Natural killer cell (primary cell): Measurements from ENCODE around the gene TBC1D10B. TPM values are rescaled to one million over a fixed set of nuclear protein-coding genes. Genes with fewer than 3 reads are reported as not detected.
A peak's percentile ranks its signal among the peaks of the same experiment; 100 is the strongest.
"Not testable (repeated sequence)": the region's sequence is repeated elsewhere in the genome, so short reads cannot be mapped to it uniquely, and the experiment has no call there.

Source experiments
- ATAC-seq, 3 donors: fragments of 150-1000 bp in 2 of 3; fragments of 200-7000 bp in 1 of 3; cut with Tn5 transposase; 1 replicate in 1 of 3; 2 replicates in 2 of 3; pipeline ENCODE4 v1.10.0; 2021; ENCODE audit warnings: mild to moderate bottlenecking in 2 of 3, moderate library complexity in 2 of 3
- DNase-seq, 2 donors: peaks; one replicate each; pipeline versions ENCODE4 v3.0.0 to v3.0.0-alpha.2; 2013 to 2021; ENCODE audit warnings: mixed read lengths in 1 of 2
- H3K27ac ChIP-seq: one replicate; pipeline ENCODE4 v1.5.1; 2013; ENCODE audit warnings: mild to moderate bottlenecking, low read length
- H3K27me3 ChIP-seq: one replicate; pipeline ENCODE4 v1.6.1; 2013; ENCODE audit warnings: low read length; ENCODE audit not compliant: control insufficient read depth, insufficient read depth
- H3K36me3 ChIP-seq: one replicate; pipeline ENCODE4 v1.6.1; 2013; ENCODE audit warnings: low read length; ENCODE audit not compliant: control insufficient read depth, insufficient read depth
- H3K4me1 ChIP-seq: one replicate; pipeline ENCODE4 v1.6.1; 2013; ENCODE audit warnings: low read length; ENCODE audit not compliant: control insufficient read depth, insufficient read depth
- H3K4me3 ChIP-seq: one replicate; pipeline ENCODE4 v1.5.1; 2013; ENCODE audit warnings: low read length
- H3K9me3 ChIP-seq: one replicate; pipeline ENCODE4 v1.6.1; 2013; ENCODE audit warnings: low read length; ENCODE audit not compliant: control insufficient read depth, insufficient read depth
- H3K27ac Mint-ChIP-seq, 2 donors: one replicate each; pipeline ENCODE4 v1.8.0; 2022; ENCODE audit warnings: mild to moderate bottlenecking in 2 of 2, mixed read lengths in 2 of 2, moderate library complexity in 1 of 2
- H3K27me3 Mint-ChIP-seq, 2 donors: one replicate each; pipeline ENCODE4 v1.8.0; 2022; ENCODE audit warnings: low read depth in 2 of 2, mixed read lengths in 2 of 2
- H3K36me3 Mint-ChIP-seq: one replicate; pipeline ENCODE4 v1.8.0; 2022; ENCODE audit warnings: mixed read lengths
- H3K4me1 Mint-ChIP-seq, 2 donors: one replicate each; pipeline ENCODE4 v1.8.0; 2022; ENCODE audit warnings: mixed read lengths in 2 of 2
- H3K4me3 Mint-ChIP-seq: one replicate; pipeline ENCODE4 v1.8.0; 2022; ENCODE audit warnings: mild to moderate bottlenecking, moderate library complexity, mixed read lengths
- H3K9me3 Mint-ChIP-seq, 2 donors: one replicate each; pipeline ENCODE4 v1.8.0; 2022; ENCODE audit warnings: mixed read lengths in 2 of 2
- WGBS: methylation state at CpG from one replicate; pipeline ENCODE4 v1.1.7; 2013; ENCODE audit warnings: missing lambda C conversion rate; ENCODE audit not compliant: insufficient coverage; 5-methylcytosine and 5-hydroxymethylcytosine counted together
- intact Hi-C: fragments of 100-400 bp; cut with micrococcal nuclease; formaldehyde crosslinking; loops from one replicate; pipeline ENCODE4 v1.14.2; 2022
- total RNA-seq, 4 donors: library from RNA; stranded (reverse); fragments of 120-200 nt in 1 of 4; gene quantifications; one replicate each; pipeline versions ENCODE4 v1.2.3 to v1.2.4, GENCODE V29; 2013 to 2022
- TF ChIP-seq, protein P1 (sequence below): fragments of 200-600 bp; IDR thresholded peaks from one replicate; pipeline ENCODE4 v1.8.0; 2022; ENCODE audit warnings: antibody characterized with exemption

TBC1D10B gene
- total RNA-seq, 3 donors from 2014 or later (not counting 1 experiment from before 2014, with no cell fraction given), result 43.0 to 55.3 (median 50.2) TPM

DNA sequence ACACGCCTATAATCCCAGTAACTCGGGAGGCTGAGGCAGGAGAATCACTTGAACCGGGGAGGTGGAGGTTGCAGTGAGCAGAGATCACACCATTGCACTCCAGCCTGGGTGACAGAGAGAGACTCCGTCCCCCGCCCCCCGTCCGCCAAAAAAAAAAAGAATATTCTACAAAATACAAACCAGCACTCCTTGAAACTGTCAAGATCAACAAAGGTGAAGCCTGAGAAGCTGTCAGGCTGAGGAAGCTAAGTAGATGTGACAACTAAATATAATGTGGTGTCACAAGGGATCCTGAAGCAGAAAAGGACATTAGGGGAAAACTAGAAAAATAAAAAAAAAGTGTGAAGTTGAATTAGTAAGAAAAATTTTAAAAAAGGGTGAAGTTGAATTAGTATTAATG is 21.4 kb downstream of the TBC1D10B start:
- Mint-ChIP-seq H3K9me3 (no peaks in the 10 kb centered on the region), H3K4me1 (peaks cover 47 to 52% of the 10 kb centered on the region in 2 donors), H3K27ac (peak overlapping the region; percentile 88 to 94), H3K36me3 (no peaks in the 10 kb centered on the region), H3K27me3 (no peaks in the 10 kb centered on the region), H3K4me3 (peak overlapping the region; percentile 70)
- TF ChIP-seq, protein P1, sequence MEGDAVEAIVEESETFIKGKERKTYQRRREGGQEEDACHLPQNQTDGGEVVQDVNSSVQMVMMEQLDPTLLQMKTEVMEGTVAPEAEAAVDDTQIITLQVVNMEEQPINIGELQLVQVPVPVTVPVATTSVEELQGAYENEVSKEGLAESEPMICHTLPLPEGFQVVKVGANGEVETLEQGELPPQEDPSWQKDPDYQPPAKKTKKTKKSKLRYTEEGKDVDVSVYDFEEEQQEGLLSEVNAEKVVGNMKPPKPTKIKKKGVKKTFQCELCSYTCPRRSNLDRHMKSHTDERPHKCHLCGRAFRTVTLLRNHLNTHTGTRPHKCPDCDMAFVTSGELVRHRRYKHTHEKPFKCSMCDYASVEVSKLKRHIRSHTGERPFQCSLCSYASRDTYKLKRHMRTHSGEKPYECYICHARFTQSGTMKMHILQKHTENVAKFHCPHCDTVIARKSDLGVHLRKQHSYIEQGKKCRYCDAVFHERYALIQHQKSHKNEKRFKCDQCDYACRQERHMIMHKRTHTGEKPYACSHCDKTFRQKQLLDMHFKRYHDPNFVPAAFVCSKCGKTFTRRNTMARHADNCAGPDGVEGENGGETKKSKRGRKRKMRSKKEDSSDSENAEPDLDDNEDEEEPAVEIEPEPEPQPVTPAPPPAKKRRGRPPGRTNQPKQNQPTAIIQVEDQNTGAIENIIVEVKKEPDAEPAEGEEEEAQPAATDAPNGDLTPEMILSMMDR, result no peak
- Histone ChIP-seq H3K27ac (peak overlapping the region; percentile 82), H3K36me3 (peaks cover 28% of the 10 kb centered on the region), H3K9me3 (no peaks in the 10 kb centered on the region), H3K27me3 (no peaks in the 10 kb centered on the region), H3K4me3 (no peak overlapping the region), H3K4me1 (peaks cover 52% of the 10 kb centered on the region)
- intact Hi-C loops, result no loop called here
- 75% methylated on average over 5 of the region's 7 CpGs for WGBS
- no peak for ATAC-seq
- DNase-seq, result no peak

DNA sequence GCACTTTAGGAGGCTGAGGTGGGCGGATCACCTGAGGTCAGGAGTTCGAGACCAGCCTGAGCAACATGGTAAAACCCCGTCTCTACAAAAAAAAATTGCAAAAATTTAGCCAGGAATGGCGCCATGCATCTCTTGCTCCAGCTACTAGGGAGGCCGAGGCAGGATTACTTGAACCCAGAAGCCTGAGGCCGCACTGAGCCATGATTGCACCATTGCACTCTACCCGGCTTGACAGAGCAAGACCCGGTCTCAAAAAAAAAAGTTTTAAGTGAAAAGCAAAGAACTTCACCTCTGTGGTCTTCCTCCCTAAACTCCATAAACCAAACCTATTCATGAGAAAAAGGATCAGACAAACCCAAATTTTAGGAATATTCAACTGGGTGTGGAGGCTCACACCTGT is 22.2 kb downstream of the TBC1D10B start:
- Histone ChIP-seq H3K27me3 (no peaks in the 10 kb centered on the region), H3K4me3 (no peak overlapping the region), H3K4me1 (peaks cover 45% of the 10 kb centered on the region), H3K36me3 (peaks cover 24% of the 10 kb centered on the region), H3K27ac (no peak overlapping the region), H3K9me3 (no peaks in the 10 kb centered on the region)
- intact Hi-C loops, result no loop called here
- Mint-ChIP-seq H3K4me1 (peaks cover 41 to 44% of the 10 kb centered on the region in 2 donors), H3K36me3 (no peaks in the 10 kb centered on the region), H3K9me3 (no peaks in the 10 kb centered on the region), H3K27me3 (no peaks in the 10 kb centered on the region), H3K4me3 (no peak overlapping the region), H3K27ac (no peak overlapping the region)
- WGBS, result 98% methylated on average over 8 of the region's 8 CpGs
- DNase-seq, result no peak
- TF ChIP-seq, protein P1, result no peak
- ATAC-seq, result no peak

DNA sequence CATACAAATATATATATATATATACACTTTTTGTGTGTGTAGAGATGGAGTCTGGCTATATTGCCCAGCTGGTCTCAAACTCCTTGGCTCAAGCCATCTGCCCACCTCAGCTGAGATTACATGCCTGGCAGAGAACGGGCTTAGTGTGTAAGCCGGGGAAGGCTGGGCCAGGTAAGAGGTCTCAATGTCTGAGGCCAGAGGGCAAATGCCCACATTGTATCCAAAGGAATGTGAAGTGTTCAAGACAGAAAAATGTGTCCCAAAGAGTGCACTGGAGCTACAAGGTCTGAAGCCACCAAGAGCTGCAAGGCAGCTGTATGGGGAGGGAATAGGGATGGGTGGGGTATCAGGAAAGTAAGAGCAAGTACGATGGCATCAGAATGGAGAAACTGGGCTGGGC is 24.0 kb downstream of the TBC1D10B start:
- no peaks in the 10 kb centered on the region for H3K27me3 ChIP-seq
- H3K4me3 ChIP-seq, result no peak overlapping the region
- Mint-ChIP-seq H3K4me1 (peaks cover 26% of the 10 kb centered on the region in 2 donors), H3K27me3 (no peaks in the 10 kb centered on the region), H3K27ac (no peak overlapping the region), H3K4me3 (no peak overlapping the region), H3K9me3 (no peaks in the 10 kb centered on the region), H3K36me3 (no peaks in the 10 kb centered on the region)
- intact Hi-C loops, result no loop called here
- H3K9me3 ChIP-seq, result no peaks in the 10 kb centered on the region
- H3K36me3 ChIP-seq, result peaks cover 5% of the 10 kb centered on the region
- H3K4me1 ChIP-seq, result peaks cover 33% of the 10 kb centered on the region
- TF ChIP-seq, protein P1, result no peak
- no peak for ATAC-seq
- 99% methylated on average over 3 of the region's 3 CpGs for WGBS
- H3K27ac ChIP-seq, result no peak overlapping the region
- no peak for DNase-seq

DNA sequence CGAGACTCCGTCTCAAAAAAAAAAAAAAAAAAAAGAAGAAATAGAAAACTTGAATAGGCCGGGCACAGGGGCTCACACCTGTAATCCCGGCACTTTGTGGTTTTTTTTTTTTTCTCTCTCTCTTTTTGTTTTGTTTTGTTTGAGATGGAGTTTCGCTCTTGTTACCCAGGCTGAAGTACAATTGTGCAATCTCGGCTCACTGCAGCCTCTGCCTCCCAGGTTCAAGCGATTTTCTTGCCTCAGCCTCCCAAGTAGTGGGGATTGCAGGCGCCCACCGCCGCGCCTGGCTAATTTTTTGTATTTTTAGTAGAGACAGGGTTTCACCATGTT is 26.8 kb downstream of the TBC1D10B start:
- ATAC-seq, H3K36me3 ChIP-seq, H3K27me3 ChIP-seq, H3K36me3 Mint-ChIP-seq, intact Hi-C loops, H3K27ac Mint-ChIP-seq, DNase-seq, H3K27ac ChIP-seq, H3K4me1 Mint-ChIP-seq, H3K4me3 ChIP-seq, H3K27me3 Mint-ChIP-seq, H3K9me3 Mint-ChIP-seq, H3K4me3 Mint-ChIP-seq, H3K9me3 ChIP-seq, H3K4me1 ChIP-seq: not testable (repeated sequence)
- 95% methylated on average over 9 of the region's 11 CpGs for WGBS
